Common myeloid progenitor, CD34-positive (primary cell): Measurements from ENCODE around the gene VAPB.
"Not testable (repeated sequence)": the region's sequence is repeated elsewhere in the genome, so short reads cannot be mapped to it uniquely, and the experiment has no call there.

Experiments
- CTCF ChIA-PET: fragments of 350-600 bp; sonication (Branson Sonifier 250); formaldehyde crosslinking; loops from one replicate; lab custom pipeline; 2021; ENCODE audit warnings: antibody characterized with exemption; lab: Charles Lee
- POLR2A ChIA-PET: fragments of 350-600 bp; sonication (Branson Sonifier 250); formaldehyde crosslinking; loops from one replicate; lab custom pipeline; 2021; ENCODE audit warnings: antibody characterized with exemption; lab: Charles Lee
- DNase-seq, 3 donors: peaks; one replicate each; pipeline versions ENCODE4 v3.0.0 to v3.0.0-alpha.2; 2013
- H3K27ac ChIP-seq, 2 experiments: 1 replicate in 1 of 2; 2 replicates in 1 of 2; pipeline ENCODE4 v1.7.0; 2013; ENCODE audit warnings: inconsistent platforms in 2 of 2, low read length in 2 of 2, mild to moderate bottlenecking in 2 of 2, low read depth in 1 of 2, moderate library complexity in 1 of 2; ENCODE audit not compliant: severe bottlenecking in 2 of 2, insufficient read depth in 1 of 2, poor library complexity in 1 of 2
- H3K27me3 ChIP-seq, 5 experiments: replicated peaks in 2 of 5; 1 replicate in 3 of 5; 2 replicates in 2 of 5; pipeline versions ENCODE4 v1.6.1 to v1.7.0; 2013; ENCODE audit warnings: low read length in 4 of 5, mild to moderate bottlenecking in 2 of 5, moderate library complexity in 2 of 5, inconsistent platforms in 1 of 5; ENCODE audit not compliant: insufficient read depth in 5 of 5, control insufficient read depth in 4 of 5
- H3K36me3 ChIP-seq, 4 experiments: 1 replicate in 2 of 4; 2 replicates in 2 of 4; pipeline versions ENCODE4 v1.6.1 to v1.7.0; 2013; ENCODE audit warnings: low read length in 3 of 4, control low read depth in 1 of 4, mild to moderate bottlenecking in 1 of 4; ENCODE audit not compliant: control insufficient read depth in 4 of 4, insufficient read depth in 4 of 4
- H3K4me1 ChIP-seq, 4 experiments: 1 replicate in 3 of 4; 2 replicates in 1 of 4; pipeline versions ENCODE4 v1.6.1 to v1.7.1; 2013; ENCODE audit warnings: low read length in 3 of 4, mild to moderate bottlenecking in 3 of 4, control low read depth in 1 of 4, inconsistent platforms in 1 of 4, moderate library complexity in 1 of 4; ENCODE audit not compliant: control insufficient read depth in 4 of 4, insufficient read depth in 4 of 4; ENCODE audit errors: control extremely low read depth in 1 of 4
- H3K4me3 ChIP-seq, 7 experiments: 1 replicate in 4 of 7; 2 replicates in 3 of 7; pipeline versions ENCODE4 v1.5.1 to v1.7.0; 2013; ENCODE audit warnings: mild to moderate bottlenecking in 7 of 7, low read length in 6 of 7, moderate library complexity in 6 of 7, inconsistent platforms in 2 of 7, low read depth in 2 of 7, control low read depth in 1 of 7; ENCODE audit not compliant: insufficient read depth in 4 of 7, control insufficient read depth in 1 of 7; ENCODE audit errors: extremely low read depth in 1 of 7
- H3K9me3 ChIP-seq, 5 experiments: 1 replicate in 4 of 5; 2 replicates in 1 of 5; pipeline versions ENCODE4 v1.6.1 to v1.7.1; 2013; ENCODE audit warnings: low read length in 4 of 5, mild to moderate bottlenecking in 2 of 5, inconsistent platforms in 1 of 5, low read depth in 1 of 5, moderate library complexity in 1 of 5; ENCODE audit not compliant: control insufficient read depth in 4 of 5, insufficient read depth in 2 of 5; ENCODE audit errors: control extremely low read depth in 1 of 5
- WGBS: methylation state at CpG from one replicate; pipeline ENCODE4 v1.1.5; 2013; ENCODE audit not compliant: insufficient coverage; 5-methylcytosine and 5-hydroxymethylcytosine counted together

VAPB gene

DNA sequence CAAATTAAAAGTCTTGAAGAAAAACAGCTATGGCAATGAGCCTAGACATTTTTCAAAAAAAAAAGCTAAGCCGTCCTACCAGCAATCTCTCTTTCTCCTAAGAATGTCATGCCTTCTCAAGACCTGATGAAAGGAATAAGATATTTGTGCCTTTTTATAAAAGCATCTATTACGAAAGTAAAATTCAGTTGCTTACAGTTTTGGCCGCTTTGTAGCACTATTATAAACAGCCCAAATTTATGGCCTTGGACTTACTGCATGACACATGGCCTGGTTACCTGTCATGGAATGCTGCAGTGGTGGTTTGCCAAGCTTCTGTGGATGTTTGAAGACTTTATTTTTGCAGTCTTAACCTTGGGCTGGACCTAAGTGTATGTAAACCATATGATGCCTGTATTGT is 22.2 kb upstream of the VAPB start:
- H3K27me3 ChIP-seq = no peaks in the 10 kb centered on the region
- no peak overlapping the region for H3K4me3 ChIP-seq
- POLR2A ChIA-PET = no interaction called here
- no peaks in the 10 kb centered on the region for H3K4me1 ChIP-seq
- CTCF ChIA-PET = interaction anchor here (1.2 to 1.5 kb wide), 2 partner anchors 10 to 121 kb away, joined by 3 to 4 read pairs; no protein-coding TSS in a partner anchor
- H3K36me3 ChIP-seq = peaks cover 0 to 7% (median 4%) of the 10 kb centered on the region in 4 experiments
- DNase-seq = no peak
- no peaks in the 10 kb centered on the region for H3K9me3 ChIP-seq
- H3K27ac ChIP-seq = no peak overlapping the region
- 93% methylated on average over 2 of the region's 3 CpGs for WGBS

DNA sequence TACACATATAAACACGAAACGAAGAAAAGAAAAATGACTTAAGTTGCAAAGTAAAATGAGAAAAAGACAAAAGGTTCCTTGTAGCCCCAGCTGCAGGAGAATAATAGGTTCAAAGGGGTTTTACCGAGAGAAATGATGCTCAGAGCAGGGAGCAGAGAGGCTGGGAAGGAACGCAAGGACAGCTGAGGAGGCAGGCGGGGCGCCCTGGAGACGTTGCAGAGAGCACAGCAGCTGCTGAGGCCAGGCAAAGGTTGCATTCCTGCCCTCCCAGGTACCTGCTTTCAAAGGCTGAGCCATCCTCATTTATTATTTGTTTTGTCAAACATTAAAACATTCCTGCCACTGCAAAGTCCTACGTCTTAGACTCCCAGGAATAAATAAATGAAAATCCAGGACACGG is 16.2 kb upstream of the VAPB start:
- 89% methylated on average over 8 of the region's 9 CpGs for WGBS

DNA sequence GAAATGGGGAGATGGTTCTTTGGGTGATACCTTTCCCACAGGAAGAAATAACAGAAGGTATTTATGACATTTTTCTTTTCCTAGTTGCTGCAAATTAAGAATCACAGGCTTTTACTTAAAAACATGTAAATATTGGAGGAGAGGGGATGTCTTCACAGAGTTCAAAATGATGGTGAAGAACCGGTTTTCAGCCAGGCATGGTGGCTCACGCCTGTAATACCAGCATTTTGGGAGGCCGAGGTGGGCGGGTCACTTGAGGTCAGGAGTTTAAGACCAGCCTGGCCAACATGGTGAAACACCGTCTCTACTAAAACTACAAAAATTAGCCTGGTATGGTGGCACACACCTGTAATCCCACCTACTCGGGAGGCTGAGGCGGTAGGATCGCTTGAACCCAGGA is 15.7 kb upstream of the VAPB start:
- CTCF ChIA-PET = interaction anchor here (1.1 kb wide), 1 partner anchor 21 kb away, joined by 3 read pairs; no protein-coding TSS in a partner anchor

More for the DNA sequence above, 16.2 kb upstream of the VAPB start:
- no peak for DNase-seq
- no peak overlapping the region for H3K4me3 ChIP-seq
- H3K27me3 ChIP-seq = peaks cover 0 to 2% (median 0%) of the 10 kb centered on the region in 5 experiments
- CTCF ChIA-PET = interaction anchor here (1.1 kb wide), 1 partner anchor 20 kb away, joined by 3 read pairs; no protein-coding TSS in a partner anchor
- H3K27ac ChIP-seq = no peak overlapping the region
- peaks cover 0 to 3% (median 0%) of the 10 kb centered on the region in 4 experiments for H3K4me1 ChIP-seq
- H3K36me3 ChIP-seq = no peaks in the 10 kb centered on the region
- POLR2A ChIA-PET = no interaction called here
- H3K9me3 ChIP-seq = no peaks in the 10 kb centered on the region

DNA sequence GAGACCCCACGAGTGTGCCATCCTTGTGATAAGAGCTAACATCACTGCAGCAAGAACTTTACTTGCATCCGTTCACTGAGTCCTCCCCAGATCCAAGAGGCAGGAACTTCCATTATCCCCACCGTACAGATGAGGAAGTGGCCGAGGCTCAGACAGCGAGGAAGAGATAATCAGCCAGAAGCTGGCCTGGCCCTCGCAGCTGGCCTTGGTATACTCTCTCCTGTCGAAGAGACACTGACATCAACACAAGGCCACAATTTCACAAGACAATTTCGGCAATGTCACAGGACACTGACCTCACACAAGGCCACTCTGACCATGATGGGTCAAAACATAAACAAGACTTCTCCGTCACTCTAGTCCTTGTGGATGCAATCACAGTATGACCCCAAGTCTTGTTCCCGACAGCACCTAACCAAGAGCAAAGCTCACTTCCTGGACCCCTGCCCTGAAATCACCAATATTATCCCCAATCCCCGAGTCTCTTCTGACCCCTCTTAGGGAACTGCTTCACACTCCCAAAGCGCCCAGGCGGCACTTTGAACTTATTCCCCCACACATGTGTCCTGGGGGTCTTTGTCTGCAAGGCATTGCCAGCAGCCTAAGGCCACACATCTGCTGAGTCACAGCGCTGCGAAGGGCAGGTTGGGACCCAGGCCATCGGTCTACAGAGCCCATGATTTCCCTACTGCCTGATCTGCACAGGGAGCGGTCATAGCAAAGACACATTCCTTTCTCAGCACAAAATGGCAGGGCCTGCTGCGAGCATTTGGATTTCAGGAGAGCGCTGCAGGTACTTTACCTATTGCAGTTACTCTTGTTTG is 14.8 kb upstream of the VAPB start:
- no peak overlapping the region for H3K27ac ChIP-seq
- CTCF ChIA-PET = no interaction called here
- H3K4me1 ChIP-seq = peaks cover 0 to 4% (median 0%) of the 10 kb centered on the region in 4 experiments
- H3K27me3 ChIP-seq = peaks cover 0 to 5% (median 0%) of the 10 kb centered on the region in 5 experiments
- peak in 2 of 3 donors; percentile 17 to 49 for DNase-seq
- WGBS = 84% methylated on average over 13 of the region's 19 CpGs
- H3K9me3 ChIP-seq = no peaks in the 10 kb centered on the region
- no peak overlapping the region for H3K4me3 ChIP-seq
- H3K36me3 ChIP-seq = no peaks in the 10 kb centered on the region
- POLR2A ChIA-PET = no interaction called here

More for the DNA sequence above, 15.7 kb upstream of the VAPB start:
- WGBS = over 99% methylated on average over 8 of the region's 8 CpGs
- H3K27me3 ChIP-seq, H3K9me3 ChIP-seq, H3K36me3 ChIP-seq, H3K4me1 ChIP-seq, DNase-seq, POLR2A ChIA-PET, H3K27ac ChIP-seq, H3K4me3 ChIP-seq: not testable (repeated sequence)

DNA sequence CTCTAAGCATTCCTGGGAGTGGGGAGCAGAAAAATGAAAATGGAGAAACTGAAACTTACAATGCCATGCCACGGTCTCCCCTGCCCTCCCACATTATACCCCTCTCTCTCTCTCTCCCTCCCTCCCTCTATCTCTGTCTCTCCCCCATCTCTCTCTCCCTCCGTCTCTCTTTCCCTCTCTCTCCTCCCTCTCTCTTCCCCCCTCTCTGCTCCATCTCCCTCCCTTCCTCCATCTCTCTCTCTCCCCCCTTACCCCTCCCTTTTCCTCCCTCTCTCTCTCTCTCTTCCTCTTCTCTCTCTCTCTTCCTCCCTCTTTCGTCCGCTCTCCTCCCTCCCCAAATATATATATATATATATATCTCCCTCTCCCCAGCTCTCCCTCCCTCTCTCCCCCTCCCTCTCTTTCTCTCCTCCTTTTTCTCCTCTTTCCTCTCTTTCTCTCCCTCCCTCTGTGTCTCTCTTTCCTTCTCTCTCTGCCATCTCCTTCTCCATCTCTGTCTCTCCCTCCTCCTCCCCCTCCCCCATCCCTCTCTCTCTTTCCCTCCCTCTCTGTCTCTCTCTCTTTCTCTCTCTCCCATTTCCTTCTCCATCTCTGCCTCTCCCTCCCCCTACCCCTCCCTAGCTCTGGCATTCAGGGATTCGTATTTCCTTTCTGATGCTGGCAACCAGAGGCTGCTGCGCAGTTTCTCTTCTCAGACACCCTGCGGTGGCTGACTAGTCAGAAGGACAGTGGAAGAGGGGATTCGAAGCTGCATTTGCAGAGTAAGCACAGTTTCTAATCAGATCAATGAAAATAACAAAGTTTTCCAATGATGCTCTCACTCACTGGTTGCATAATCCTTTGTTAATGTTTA is 13.9 kb upstream of the VAPB start:
- no peak overlapping the region for H3K4me3 ChIP-seq
- DNase-seq = no peak
- POLR2A ChIA-PET = no interaction called here
- peaks cover 0 to 5% (median 0%) of the 10 kb centered on the region in 5 experiments for H3K27me3 ChIP-seq
- peaks cover 0 to 4% (median 0%) of the 10 kb centered on the region in 4 experiments for H3K4me1 ChIP-seq
- no peaks in the 10 kb centered on the region for H3K9me3 ChIP-seq
- CTCF ChIA-PET = no interaction called here
- 63% methylated on average over 7 of the region's 8 CpGs for WGBS
- no peaks in the 10 kb centered on the region for H3K36me3 ChIP-seq
- H3K27ac ChIP-seq = no peak overlapping the region

DNA sequence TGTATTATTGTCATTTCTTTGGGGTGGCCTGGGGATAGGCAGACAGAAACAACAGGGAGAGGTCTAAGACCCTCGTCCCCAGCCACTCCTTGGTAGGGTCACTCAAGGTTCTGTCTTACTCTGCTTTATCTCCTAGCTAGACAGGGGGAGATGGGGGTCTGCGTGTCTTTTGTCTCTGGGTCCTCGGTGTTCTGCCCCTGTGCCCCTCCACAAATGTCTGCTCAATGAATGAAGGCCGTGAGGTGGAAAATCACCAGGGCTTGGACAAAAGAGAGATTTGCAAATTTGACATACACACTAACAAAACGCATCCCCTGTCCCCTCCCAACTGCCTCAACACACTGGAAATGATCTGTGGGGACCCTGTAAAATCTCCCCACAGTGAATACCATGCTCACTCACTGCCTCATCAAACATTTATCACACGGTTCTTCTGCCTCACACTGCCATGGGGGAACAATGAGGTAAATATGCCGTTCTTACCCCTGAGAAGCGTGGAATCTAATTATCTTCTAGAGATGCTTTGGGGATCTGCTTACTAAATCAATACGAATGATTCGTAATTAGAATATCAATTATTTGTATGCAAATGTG is 13.2 kb upstream of the VAPB start:
- WGBS = 98% methylated on average over 4 of the region's 10 CpGs
- DNase-seq = no peak
- Histone ChIP-seq H3K27ac (no peak overlapping the region), H3K4me1 (peaks cover 0 to 4% (median 0%) of the 10 kb centered on the region in 4 experiments), H3K9me3 (peaks cover 0 to 2% (median 0%) of the 10 kb centered on the region in 5 experiments), H3K36me3 (no peaks in the 10 kb centered on the region), H3K4me3 (no peak overlapping the region), H3K27me3 (peaks cover 0 to 5% (median 0%) of the 10 kb centered on the region in 5 experiments)
- ChIA-PET POLR2A (no interaction called here), CTCF (no interaction called here)
